ENCODE data around the gene ADGRE2. TPM values are rescaled to one million over a fixed set of nuclear protein-coding genes. Genes with fewer than 3 reads are reported as not detected.

The ADGRE2 gene
- total and polyA plus RNA-seq, 2 of the 4 experiments (the other 2 are of a cell fraction), result not detected

- H2AK5ac ChIP-seq (ENCODE audit: low read depth, low read length), result no peak overlapping the region
- BruUV-seq (replicated peaks), result no TSS peak
- H2AK9ac ChIP-seq (replicated peaks; ENCODE audit: low read depth, low read length, poor library complexity), result no peak overlapping the region
- ChIA-PET CTCF (interaction anchor here (0.6 kb wide), 1 partner anchor 42 kb away, joined by 3 read pairs; no protein-coding TSS in a partner anchor), POLR2A (ENCODE audit: unreplicated experiment) (no interaction called here)
- no peaks in the 10 kb centered on the region for H3K9me1 ChIP-seq (ENCODE audit: insufficient read depth, low read length)
- H3K23ac ChIP-seq (ENCODE audit: low read depth, low read length), result no peak overlapping the region
- no peak overlapping the region for H3K18ac ChIP-seq (ENCODE audit: low read depth, low read length)
- DNase-seq (no peak), ATAC-seq (ENCODE audit: low read depth) (no peak)
- no peaks in the 10 kb centered on the region; a peak in 1 of 4 replicates for H3K79me1 ChIP-seq (ENCODE audit: low read depth in 1 of 2, low read length in 2 of 2)
- H3K9ac ChIP-seq (ENCODE audit: low read depth, low read length), result no peak overlapping the region
- dilution Hi-C loops (cut with HindIII; ENCODE audit: low sequenced_read_pairs, unreplicated experiment), result no loop called here
- H3K36me3 ChIP-seq (ENCODE audit: control insufficient read depth, insufficient read depth, low read length), result peaks cover 69% of the 10 kb centered on the region
- no peaks in the 10 kb centered on the region for H4K20me1 ChIP-seq (ENCODE audit: insufficient read depth, low read length)
- H4K8ac ChIP-seq (ENCODE audit: low read depth in 2 of 2, low read length in 2 of 2), result no peak overlapping the region
- H4K5ac ChIP-seq (ENCODE audit: low read depth, low read length), result no peak overlapping the region
- H3K27me3 ChIP-seq (ENCODE audit: control insufficient read depth, insufficient read depth, low read length), result no peaks in the 10 kb centered on the region
- no peak overlapping the region for H2BK15ac ChIP-seq (ENCODE audit: low read depth, low read length)
- TF ChIP-seq RAD21 (IDR thresholded peaks at IDR 0.05; ENCODE audit: low read length) (no peak), SMC3 (IDR thresholded peaks at IDR 0.05; ENCODE audit: low read depth, low read length) (no peak), POLR2A (IDR thresholded peaks at IDR 0.05; ENCODE audit: low read depth, low read length) (no peak), BHLHE40 (IDR thresholded peaks at IDR 0.05; ENCODE audit: low read depth, low read length) (no peak), MAFK (IDR thresholded peaks at IDR 0.05; ENCODE audit: low read depth, low read length) (no peak), FOS (IDR thresholded peaks at IDR 0.05; ENCODE audit: low read depth, low read length) (no peak), NFE2L2 (IDR thresholded peaks at IDR 0.05; ENCODE audit: low read depth, low read length) (no peak), CEBPB (IDR thresholded peaks at IDR 0.05; ENCODE audit: low read depth, low read length) (no peak), ELK1 (IDR thresholded peaks at IDR 0.05; ENCODE audit: borderline replicate concordance, low read depth, low read length) (no peak)
- in situ Hi-C loops (cut with MboI; ENCODE audit: low sequenced_read_pairs), result no loop called here
- no peak overlapping the region for H3K14ac ChIP-seq (replicated peaks; ENCODE audit: low read depth, low read length)
- no peak overlapping the region for H3K4me3 ChIP-seq (ENCODE audit: insufficient read depth, low read depth, low read length)
- H2AFZ ChIP-seq (replicated peaks; ENCODE audit: low read length, poor library complexity), result no peak overlapping the region
- H3K4me1 ChIP-seq (ENCODE audit: control insufficient read depth, insufficient read depth, low read length), result no peaks in the 10 kb centered on the region
- intact Hi-C loops (cut with micrococcal nuclease), result no loop called here
- no peak overlapping the region for H2BK120ac ChIP-seq (ENCODE audit: low read depth, low read length)
- no peak overlapping the region for H3K56ac ChIP-seq (ENCODE audit: extremely low read depth, insufficient read depth, low read length)
- no peak overlapping the region for H3K4me2 ChIP-seq (ENCODE audit: low read depth, low read length)
- no CpG with 5 or more reads among the region's 4 CpGs for WGBS, 2 experiments (ENCODE audit: extremely low coverage in 2 of 2, insufficient read length in 1 of 2)
- no peak overlapping the region for H2BK5ac ChIP-seq (ENCODE audit: low read depth, low read length, poor library complexity, severe bottlenecking)
- no peak overlapping the region for H4K91ac ChIP-seq (ENCODE audit: insufficient read depth, low read depth, low read length)
- no peak overlapping the region for H3K27ac ChIP-seq (ENCODE audit: insufficient read depth, low read length)
- H2BK20ac ChIP-seq (ENCODE audit: low read depth, low read length), result no peak overlapping the region
- peaks cover 68% of the 10 kb centered on the region for H3K9me3 ChIP-seq (ENCODE audit: control insufficient read depth, insufficient read depth, low read length)
- no peak overlapping the region for H3K4ac ChIP-seq (ENCODE audit: low read depth, low read length)
These were observed 62.5 kb downstream of the ADGRE2 start for GRCh38 chr19:14715841-14716240.
